ENCODE data around the gene ABCA8. TPM values are rescaled to one million over a fixed set of nuclear protein-coding genes. Genes with fewer than 3 reads are reported as not detected.
A peak's percentile ranks its signal among the peaks of the same experiment; 100 is the strongest.

The ABCA8 gene
- total and polyA plus RNA-seq, 2 experiments from 2014 or later = not detected

GRCh38 chr17:68863091-68863652 lies 92.0 kb downstream of the ABCA8 start:
- H3K9me2 ChIP-seq (ENCODE audit: insufficient read depth) = no peaks in the 10 kb centered on the region
- H3K4me2 ChIP-seq = no peak overlapping the region
- no peaks in the 10 kb centered on the region for H3K27me3 ChIP-seq (ENCODE audit: insufficient read depth)
- H3K4me1 ChIP-seq (ENCODE audit: insufficient read depth) = no peaks in the 10 kb centered on the region
- Mint-ChIP-seq H3K4me3 (no peak overlapping the region), H3K27ac (no peak overlapping the region), H3K4me1 (peaks cover 4% of the 10 kb centered on the region; the same call in 2 of the 3 replicates), H3K36me3 (ENCODE audit: low read depth) (no peaks in the 10 kb centered on the region), H3K9me3 (peaks cover 3% of the 10 kb centered on the region), H3K27me3 (ENCODE audit: insufficient read depth, low read depth, poor library complexity) (no peaks in the 10 kb centered on the region)
- no peaks in the 10 kb centered on the region for H3K79me2 ChIP-seq (replicated peaks; ENCODE audit: insufficient read depth)
- no peak overlapping the region for H3K27ac ChIP-seq (ENCODE audit: low read depth)
- H3F3A ChIP-seq (replicated peaks; ENCODE audit: low read depth) = no peaks in the 10 kb centered on the region
- ATAC-seq (no peak), DNase-seq (ENCODE audit: low spot score) (no peak)
- no peaks in the 10 kb centered on the region for H4K20me1 ChIP-seq (replicated peaks; ENCODE audit: insufficient read depth)
- H3K4me3 ChIP-seq = no peak overlapping the region
- H2AFZ ChIP-seq = no peak overlapping the region
- H3K36me3 ChIP-seq (ENCODE audit: insufficient read depth) = 0 out of 2 replicates have a peak, but pooled peaks cover 6% of the 10 kb centered on the region
- TF ChIP-seq STAT1 (IDR thresholded peaks at IDR 0.05; ENCODE audit: unreplicated experiment) (no peak), ZNF331 (CRISPR knock-in tag; IDR thresholded peaks at IDR 0.05; ENCODE audit: low read depth) (no peak), JUNB (IDR thresholded peaks at IDR 0.05; ENCODE audit: unreplicated experiment) (no peak), EZH2 (IDR thresholded peaks at IDR 0.05; ENCODE audit: low read depth, unreplicated experiment) (no peak)
- TF ChIP-seq, protein P1, sequence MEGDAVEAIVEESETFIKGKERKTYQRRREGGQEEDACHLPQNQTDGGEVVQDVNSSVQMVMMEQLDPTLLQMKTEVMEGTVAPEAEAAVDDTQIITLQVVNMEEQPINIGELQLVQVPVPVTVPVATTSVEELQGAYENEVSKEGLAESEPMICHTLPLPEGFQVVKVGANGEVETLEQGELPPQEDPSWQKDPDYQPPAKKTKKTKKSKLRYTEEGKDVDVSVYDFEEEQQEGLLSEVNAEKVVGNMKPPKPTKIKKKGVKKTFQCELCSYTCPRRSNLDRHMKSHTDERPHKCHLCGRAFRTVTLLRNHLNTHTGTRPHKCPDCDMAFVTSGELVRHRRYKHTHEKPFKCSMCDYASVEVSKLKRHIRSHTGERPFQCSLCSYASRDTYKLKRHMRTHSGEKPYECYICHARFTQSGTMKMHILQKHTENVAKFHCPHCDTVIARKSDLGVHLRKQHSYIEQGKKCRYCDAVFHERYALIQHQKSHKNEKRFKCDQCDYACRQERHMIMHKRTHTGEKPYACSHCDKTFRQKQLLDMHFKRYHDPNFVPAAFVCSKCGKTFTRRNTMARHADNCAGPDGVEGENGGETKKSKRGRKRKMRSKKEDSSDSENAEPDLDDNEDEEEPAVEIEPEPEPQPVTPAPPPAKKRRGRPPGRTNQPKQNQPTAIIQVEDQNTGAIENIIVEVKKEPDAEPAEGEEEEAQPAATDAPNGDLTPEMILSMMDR (conservative IDR thresholded peaks at IDR 0.05; ENCODE audit: low read depth in 2 of 2) = peak in 1 of 2 experiments; percentile 25; a peak in 1 of 4 replicates

DNA sequence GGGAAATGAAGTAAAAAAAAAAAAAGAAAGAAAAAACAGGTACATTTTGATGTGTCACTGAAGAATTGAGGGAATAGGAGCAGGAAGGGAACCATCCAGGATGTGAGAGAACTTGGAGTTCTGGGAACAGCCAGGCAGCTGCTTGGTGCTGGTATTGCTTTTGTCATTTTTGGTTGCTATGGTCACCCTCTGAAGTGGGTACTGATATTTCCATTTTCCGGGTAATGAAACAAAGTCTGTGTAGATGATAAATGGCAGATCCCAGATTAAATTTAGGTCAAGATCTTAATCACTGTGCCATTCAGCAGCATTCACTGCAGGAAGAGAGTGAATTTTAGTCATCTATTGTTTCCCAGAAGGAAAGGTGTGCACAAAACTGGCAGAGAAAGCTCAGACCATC lies 93.6 kb downstream of the ABCA8 start:
- Mint-ChIP-seq H3K27me3 (ENCODE audit: insufficient read depth, low read depth, poor library complexity) (no peaks in the 10 kb centered on the region), H3K36me3 (ENCODE audit: low read depth) (no peaks in the 10 kb centered on the region), H3K9me3 (peaks cover 3% of the 10 kb centered on the region), H3K4me1 (peaks cover 4% of the 10 kb centered on the region; the same call in 2 of the 3 replicates), H3K27ac (no peak overlapping the region), H3K4me3 (no peak overlapping the region)
- Histone ChIP-seq H3K4me1 (ENCODE audit: insufficient read depth) (no peaks in the 10 kb centered on the region), H3F3A (replicated peaks; ENCODE audit: low read depth) (no peaks in the 10 kb centered on the region), H4K20me1 (replicated peaks; ENCODE audit: insufficient read depth) (no peaks in the 10 kb centered on the region), H3K36me3 (ENCODE audit: insufficient read depth) (0 out of 2 replicates have a peak, but pooled peaks cover 6% of the 10 kb centered on the region), H3K27ac (ENCODE audit: low read depth) (no peak overlapping the region), H2AFZ (no peak overlapping the region), H3K4me2 (no peak overlapping the region), H3K9me2 (ENCODE audit: insufficient read depth) (0 out of 2 replicates have a peak, but pooled peaks cover 5% of the 10 kb centered on the region), H3K27me3 (ENCODE audit: insufficient read depth) (no peaks in the 10 kb centered on the region), H3K79me2 (replicated peaks; ENCODE audit: insufficient read depth) (no peaks in the 10 kb centered on the region), H3K4me3 (no peak overlapping the region)
- DNase-seq (ENCODE audit: low spot score) (no peak), ATAC-seq (no peak)
- TF ChIP-seq JUNB (IDR thresholded peaks at IDR 0.05; ENCODE audit: unreplicated experiment) = no peak
- TF ChIP-seq, protein P2, sequence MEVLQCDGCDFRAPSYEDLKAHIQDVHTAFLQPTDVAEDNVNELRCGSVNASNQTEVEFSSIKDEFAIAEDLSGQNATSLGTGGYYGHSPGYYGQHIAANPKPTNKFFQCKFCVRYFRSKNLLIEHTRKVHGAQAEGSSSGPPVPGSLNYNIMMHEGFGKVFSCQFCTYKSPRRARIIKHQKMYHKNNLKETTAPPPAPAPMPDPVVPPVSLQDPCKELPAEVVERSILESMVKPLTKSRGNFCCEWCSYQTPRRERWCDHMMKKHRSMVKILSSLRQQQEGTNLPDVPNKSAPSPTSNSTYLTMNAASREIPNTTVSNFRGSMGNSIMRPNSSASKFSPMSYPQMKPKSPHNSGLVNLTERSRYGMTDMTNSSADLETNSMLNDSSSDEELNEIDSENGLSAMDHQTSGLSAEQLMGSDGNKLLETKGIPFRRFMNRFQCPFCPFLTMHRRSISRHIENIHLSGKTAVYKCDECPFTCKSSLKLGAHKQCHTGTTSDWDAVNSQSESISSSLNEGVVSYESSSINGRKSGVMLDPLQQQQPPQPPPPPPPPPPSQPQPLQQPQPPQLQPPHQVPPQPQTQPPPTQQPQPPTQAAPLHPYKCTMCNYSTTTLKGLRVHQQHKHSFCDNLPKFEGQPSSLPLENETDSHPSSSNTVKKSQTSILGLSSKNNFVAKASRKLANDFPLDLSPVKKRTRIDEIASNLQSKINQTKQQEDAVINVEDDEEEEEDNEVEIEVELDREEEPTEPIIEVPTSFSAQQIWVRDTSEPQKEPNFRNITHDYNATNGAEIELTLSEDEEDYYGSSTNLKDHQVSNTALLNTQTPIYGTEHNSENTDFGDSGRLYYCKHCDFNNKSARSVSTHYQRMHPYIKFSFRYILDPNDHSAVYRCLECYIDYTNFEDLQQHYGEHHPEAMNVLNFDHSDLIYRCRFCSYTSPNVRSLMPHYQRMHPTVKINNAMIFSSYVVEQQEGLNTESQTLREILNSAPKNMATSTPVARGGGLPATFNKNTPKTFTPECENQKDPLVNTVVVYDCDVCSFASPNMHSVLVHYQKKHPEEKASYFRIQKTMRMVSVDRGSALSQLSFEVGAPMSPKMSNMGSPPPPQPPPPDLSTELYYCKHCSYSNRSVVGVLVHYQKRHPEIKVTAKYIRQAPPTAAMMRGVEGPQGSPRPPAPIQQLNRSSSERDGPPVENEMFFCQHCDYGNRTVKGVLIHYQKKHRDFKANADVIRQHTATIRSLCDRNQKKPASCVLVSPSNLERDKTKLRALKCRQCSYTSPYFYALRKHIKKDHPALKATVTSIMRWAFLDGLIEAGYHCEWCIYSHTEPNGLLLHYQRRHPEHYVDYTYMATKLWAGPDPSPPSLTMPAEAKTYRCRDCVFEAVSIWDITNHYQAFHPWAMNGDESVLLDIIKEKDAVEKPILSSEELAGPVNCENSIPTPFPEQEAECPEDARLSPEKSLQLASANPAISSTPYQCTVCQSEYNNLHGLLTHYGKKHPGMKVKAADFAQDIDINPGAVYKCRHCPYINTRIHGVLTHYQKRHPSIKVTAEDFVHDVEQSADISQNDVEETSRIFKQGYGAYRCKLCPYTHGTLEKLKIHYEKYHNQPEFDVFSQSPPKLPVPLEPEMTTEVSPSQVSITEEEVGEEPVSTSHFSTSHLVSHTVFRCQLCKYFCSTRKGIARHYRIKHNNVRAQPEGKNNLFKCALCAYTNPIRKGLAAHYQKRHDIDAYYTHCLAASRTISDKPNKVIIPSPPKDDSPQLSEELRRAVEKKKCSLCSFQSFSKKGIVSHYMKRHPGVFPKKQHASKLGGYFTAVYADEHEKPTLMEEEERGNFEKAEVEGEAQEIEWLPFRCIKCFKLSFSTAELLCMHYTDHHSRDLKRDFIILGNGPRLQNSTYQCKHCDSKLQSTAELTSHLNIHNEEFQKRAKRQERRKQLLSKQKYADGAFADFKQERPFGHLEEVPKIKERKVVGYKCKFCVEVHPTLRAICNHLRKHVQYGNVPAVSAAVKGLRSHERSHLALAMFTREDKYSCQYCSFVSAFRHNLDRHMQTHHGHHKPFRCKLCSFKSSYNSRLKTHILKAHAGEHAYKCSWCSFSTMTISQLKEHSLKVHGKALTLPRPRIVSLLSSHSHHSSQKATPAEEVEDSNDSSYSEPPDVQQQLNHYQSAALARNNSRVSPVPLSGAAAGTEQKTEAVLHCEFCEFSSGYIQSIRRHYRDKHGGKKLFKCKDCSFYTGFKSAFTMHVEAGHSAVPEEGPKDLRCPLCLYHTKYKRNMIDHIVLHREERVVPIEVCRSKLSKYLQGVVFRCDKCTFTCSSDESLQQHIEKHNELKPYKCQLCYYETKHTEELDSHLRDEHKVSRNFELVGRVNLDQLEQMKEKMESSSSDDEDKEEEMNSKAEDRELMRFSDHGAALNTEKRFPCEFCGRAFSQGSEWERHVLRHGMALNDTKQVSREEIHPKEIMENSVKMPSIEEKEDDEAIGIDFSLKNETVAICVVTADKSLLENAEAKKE (CRISPR knock-in tag; IDR thresholded peaks at IDR 0.05) = no peak
- no peak for TF ChIP-seq ETS1 (IDR thresholded peaks at IDR 0.05)
- no peak for TF ChIP-seq ZNF114 (CRISPR knock-in tag; IDR thresholded peaks at IDR 0.05)
- TF ChIP-seq ZNF331 (CRISPR knock-in tag; IDR thresholded peaks at IDR 0.05; ENCODE audit: low read depth) = no peak
- TF ChIP-seq NANOG (IDR thresholded peaks at IDR 0.05; ENCODE audit: borderline replicate concordance) = no peak
- TF ChIP-seq, protein P1 (conservative IDR thresholded peaks at IDR 0.05; ENCODE audit: low read depth in 2 of 2) = no peak
- no peak for TF ChIP-seq POLR2AphosphoS5 (IDR thresholded peaks at IDR 0.05; ENCODE audit: low read depth)

All from GM23338 (cell line).